Fibroblast of peridontal ligament (primary cell): ENCODE results near the gene CCNE1.
"Not testable (repeated sequence)": the region's sequence is repeated elsewhere in the genome, so short reads cannot be mapped to it uniquely, and the experiment has no call there.

Source experiments
- DNase-seq: peaks from one replicate; pipeline ENCODE4 v3.0.0-alpha.2; 2010; ENCODE audit errors: extremely low read depth

CCNE1 gene

DNA sequence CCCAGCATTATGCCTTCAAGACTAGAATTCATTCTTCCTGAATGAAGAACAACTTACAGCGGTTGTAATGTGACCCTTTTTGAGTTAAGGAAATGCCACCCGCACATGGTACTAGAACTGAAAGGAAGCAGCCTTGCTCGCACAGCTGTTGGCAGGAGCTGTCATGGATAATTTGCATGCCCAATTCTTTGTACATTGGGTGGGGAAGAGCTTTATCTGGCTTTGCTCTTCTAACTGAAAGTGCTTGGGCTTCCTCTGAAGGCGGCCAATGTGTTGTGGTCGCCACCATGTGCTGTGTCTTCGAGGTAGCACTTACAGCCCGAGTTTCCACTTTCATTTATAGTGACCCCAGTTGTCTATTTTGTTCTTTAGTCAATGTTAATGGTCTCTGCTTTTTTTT, 3.4 kb downstream of the CCNE1 start:
- DNase-seq, result no peak

DNA sequence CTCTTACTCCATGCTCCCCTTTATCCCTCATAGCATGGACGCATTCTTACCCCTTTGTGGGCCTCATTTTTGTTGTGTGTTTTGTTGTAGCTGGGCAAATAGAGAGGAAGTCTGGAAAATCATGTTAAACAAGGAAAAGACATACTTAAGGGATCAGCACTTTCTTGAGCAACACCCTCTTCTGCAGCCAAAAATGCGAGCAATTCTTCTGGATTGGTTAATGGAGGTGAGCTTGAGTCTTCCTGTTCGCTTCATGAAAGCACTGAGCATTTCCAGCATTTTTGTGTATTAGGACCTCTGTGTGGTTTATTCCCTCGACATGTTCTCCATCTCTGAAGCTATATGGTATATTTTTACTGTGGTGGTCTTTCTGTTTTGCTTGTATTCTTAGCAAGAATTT, 5.5 kb downstream of the CCNE1 start:
- no peak for DNase-seq

DNA sequence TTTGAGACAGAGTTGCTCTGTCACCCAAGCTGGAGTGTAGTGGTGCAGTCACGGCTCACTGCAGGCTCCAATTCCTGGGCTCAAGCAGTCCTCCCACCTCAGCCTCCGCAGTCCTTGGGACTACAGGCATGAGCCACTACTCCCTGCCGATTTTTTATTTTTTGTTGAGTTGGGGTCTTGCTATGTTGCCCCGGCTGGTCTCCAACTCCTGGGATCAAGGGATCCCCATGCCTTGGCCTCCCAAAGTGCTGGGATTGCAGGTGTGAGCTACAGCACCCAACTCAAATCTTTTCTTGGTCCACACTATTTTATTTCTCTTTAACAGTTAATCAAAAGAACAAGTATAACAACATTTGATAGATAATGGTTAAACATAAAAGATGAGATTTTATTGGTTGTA, 7.5 kb downstream of the CCNE1 start:
- DNase-seq, result no peak

DNA sequence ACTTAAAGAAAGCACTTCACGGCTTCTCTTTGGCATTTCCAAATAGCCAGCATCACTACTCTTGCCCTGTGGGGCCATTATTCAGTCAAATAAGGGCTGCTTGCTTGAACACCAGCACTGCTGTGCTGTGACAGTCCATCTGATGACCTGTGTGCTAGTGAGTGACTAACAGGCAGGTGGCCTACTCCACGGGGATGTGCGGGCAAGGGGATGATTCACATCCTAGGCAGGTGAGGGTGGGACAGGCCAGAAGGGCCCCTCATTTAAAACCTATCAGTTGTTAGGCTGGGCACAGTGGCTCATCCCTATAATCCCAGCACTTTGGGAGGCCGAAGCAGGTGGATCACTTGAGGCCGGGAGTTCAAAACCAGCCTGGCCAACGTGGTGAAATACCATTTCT, 8.2 kb downstream of the CCNE1 start:
- DNase-seq, result no peak

DNA sequence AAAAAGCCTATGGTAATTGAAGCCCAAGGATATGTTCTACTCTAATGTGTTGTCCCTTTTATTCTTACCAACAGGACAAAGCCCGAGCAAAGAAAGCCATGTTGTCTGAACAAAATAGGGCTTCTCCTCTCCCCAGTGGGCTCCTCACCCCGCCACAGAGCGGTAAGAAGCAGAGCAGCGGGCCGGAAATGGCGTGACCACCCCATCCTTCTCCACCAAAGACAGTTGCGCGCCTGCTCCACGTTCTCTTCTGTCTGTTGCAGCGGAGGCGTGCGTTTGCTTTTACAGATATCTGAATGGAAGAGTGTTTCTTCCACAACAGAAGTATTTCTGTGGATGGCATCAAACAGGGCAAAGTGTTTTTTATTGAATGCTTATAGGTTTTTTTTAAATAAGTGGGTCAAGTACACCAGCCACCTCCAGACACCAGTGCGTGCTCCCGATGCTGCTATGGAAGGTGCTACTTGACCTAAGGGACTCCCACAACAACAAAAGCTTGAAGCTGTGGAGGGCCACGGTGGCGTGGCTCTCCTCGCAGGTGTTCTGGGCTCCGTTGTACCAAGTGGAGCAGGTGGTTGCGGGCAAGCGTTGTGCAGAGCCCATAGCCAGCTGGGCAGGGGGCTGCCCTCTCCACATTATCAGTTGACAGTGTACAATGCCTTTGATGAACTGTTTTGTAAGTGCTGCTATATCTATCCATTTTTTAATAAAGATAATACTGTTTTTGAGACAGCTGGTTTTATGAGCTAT, 12.0 kb downstream of the CCNE1 start:
- no peak for DNase-seq

DNA sequence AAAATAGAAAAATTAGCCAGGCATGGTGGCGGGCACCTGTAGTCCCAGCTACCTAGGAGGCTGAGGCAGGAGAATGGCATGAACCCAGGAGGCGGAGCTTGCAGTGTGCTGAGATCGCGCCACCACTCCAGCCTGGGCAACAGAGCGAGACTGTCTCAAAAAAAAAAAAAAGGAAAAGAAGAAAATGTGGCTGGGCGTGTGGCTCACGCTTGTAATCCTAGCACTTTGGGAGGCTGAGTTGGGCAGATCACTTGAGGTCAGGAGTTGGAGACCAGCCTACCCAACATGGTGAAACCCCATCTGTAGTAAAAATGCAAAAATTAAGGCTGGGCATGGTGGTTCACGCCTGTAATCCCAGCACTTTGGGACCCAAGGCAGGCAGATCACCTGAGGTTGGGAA, 13.5 kb downstream of the CCNE1 start:
- DNase-seq, result not testable (repeated sequence)

DNA sequence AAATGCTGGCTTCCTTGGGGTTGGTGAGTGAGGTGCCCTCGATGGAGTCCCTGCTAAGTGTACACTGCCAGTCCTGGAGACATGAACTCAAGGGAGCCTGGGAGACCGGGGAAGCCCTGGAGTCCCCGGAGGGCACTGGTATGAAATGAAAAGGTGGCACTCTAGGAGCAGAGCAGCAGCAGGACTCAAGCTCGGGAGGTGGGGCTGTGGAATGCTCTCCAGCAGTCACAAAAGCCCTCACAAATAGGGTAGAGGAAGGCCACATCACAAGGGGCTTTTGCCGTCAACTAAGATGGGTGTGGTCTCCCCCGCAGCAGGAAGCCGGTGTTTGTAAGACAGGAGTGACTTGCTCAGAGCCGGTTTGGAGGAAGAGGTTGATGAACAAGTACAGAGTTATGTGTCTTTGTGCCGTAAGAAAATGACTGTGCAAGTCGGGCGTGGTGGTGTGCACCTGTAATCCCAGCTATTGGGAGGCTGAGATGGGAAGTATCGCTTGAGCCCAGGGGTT, 19.3 kb downstream of the CCNE1 start:
- no peak for DNase-seq

DNA sequence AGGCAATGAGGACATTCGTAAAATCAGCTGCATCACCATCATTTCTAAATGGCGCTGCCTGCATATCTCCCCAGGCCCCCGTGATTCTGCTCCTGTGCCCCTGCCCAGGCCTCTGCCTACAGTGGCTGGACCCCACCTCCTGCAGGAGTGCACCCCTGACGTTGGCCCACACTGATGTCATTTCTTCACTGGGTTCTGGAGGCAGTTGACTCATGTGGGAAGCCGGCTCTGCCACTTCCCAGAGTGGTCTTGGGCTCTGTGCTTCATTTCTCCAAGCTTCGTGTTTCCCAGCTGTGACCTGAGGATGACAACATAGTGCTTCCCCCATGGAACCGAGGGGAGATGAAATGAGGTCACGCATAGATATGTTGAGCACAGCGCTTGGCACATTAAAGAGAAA, 19.9 kb downstream of the CCNE1 start:
- no peak for DNase-seq

DNA sequence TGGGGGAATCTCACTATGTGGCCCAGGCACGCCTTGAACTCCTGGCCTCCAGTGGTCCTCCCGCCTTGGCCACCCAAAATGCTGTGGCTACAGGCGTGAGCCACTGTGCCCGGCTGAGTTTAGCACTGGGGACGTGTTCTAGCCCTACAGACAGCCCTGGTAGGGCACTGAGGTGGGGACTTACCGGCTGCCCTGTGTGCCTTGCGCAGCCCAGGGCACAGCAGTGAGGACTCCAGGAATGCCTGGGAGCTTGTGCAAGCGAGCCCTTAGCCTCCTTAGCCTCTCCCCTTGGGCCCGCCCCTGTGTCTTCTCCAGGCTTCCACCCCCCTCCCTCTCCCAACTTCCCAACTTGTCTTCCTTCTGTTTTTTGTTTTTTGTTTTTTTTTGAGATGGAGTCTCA, 21.0 kb downstream of the CCNE1 start:
- DNase-seq, result no peak

DNA sequence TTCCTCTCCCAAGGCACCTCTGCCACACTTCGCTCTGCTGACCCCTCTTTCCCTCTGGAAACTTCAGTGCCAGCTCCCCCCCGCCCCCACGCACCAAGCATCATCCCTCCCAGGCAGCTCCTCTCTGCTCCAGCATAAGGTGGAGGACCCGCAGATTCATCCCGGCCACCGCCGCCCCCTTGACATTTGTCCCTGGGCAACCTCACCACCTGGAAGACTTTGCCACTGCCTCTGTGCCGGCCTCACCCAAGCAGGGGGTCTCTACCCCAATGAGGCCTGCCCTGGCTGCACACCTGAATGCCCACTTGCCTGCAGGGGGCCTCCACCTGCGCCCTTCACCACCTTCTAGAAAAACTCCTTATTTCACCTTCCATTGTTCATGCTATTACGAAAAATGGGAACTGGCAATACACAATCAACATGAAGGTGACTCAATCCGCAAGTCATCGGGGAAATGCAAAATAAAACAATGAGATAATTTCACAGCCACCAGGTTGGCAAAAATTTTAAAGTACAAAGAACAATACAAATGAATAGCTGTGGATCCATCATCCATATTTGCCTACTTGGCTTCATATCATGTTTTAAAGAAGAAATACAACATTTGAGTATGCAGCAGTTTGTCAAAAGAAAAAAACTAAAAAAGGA, 21.9 kb downstream of the CCNE1 start:
- no peak for DNase-seq

DNA sequence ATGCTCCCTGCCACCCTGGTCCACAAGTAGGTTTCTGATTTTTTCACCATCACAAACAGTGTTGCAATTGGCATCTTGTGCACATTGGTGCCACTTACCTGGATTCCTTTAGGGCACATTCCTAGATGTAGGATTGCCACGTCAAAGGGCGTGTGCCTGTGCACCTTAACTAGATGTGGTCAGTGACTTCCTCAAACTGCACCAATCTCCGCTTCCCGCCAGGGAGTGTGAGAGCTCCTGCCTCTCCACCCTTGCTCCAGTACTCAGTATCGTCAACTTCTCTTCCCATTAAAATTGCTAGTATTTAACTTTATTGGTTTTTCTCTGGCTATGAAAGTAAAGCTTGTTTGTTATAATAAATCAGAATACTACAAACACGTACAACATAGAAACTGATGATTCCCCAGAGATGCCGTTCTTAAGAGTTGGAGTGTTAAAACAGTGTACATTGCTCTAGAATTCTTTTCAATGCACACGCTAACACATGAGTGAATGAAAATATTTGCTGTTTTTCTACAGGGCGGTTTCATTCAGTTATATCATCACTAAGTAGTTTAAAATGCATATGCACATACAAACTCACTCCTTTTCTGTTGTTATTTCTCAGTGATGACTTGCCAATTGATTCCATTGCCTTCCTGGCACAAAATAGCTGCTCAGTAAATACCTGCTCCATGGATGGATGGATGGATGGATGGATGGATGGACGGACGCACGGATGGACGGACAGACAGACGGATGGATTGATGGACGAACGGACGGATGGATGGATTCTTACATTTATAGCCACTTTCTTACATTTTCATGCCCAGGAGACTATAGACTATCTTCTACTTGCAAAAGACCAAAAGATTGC, 23.4 kb downstream of the CCNE1 start:
- DNase-seq, result no peak

DNA sequence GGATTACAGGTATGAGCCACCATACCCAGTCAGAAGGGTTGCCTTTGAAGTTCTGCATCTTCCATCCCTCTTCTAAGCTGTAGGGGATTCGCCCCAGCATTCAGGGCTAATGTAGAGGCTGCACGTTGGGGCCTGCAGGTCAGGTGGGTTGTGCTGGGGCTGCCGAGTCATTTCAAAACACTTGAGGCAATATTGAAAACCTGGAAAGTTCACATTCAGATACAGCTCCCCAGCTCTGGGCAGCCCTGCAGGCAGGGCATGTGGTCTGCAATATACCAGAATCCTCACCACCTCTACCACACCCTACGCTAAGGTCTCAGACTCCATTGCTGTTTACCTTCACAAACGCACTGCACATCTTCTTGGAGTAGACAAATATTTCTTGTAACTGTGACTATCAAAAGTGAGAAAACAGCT, 24.6 kb downstream of the CCNE1 start:
- DNase-seq, result no peak

DNA sequence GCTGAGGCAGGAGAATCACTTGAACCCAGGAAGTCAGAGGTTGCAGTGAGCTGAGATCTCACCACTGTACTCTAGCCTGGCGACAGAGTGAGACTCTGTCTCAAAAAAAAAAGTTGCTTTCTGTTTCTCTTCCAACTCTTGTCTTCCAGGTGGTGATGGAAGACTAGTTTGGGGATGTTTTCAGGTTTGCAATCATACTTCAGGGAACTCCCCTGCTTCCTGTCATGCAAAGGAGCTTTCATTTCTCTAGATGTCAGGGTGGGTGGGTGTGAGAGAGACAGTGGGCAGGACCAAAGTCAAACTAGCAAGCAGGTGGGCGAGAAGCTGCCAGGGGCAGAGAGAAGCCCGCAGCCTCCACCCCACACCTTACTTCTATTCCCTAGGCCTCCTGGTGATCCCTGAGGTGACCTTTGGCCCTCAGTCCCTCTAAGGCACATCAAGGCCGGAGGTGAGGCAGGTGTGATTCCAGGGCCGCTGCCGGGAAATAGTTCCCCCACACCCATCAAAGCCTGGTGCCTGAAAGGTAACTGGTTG, 25.7 kb downstream of the CCNE1 start:
- no peak for DNase-seq

DNA sequence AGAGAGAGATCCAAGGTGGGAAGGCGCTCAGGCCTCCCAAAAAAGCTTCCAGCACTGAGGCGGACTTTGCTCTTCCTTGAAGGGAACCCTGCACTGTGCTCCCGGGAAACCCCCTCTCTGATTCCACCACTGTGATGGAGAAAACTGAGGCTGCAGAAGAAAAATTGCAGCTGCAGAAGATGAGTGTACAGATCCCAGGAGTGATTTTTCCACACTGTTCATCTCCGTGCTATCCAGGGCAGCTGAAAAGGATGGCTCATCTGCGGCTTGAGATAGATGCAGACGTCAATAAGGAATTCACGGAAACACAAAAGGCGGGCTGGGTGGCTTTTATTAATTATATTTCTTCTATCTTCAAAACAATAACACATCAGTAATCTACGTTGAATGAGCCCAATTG, 26.2 kb downstream of the CCNE1 start:
- DNase-seq, result no peak

DNA sequence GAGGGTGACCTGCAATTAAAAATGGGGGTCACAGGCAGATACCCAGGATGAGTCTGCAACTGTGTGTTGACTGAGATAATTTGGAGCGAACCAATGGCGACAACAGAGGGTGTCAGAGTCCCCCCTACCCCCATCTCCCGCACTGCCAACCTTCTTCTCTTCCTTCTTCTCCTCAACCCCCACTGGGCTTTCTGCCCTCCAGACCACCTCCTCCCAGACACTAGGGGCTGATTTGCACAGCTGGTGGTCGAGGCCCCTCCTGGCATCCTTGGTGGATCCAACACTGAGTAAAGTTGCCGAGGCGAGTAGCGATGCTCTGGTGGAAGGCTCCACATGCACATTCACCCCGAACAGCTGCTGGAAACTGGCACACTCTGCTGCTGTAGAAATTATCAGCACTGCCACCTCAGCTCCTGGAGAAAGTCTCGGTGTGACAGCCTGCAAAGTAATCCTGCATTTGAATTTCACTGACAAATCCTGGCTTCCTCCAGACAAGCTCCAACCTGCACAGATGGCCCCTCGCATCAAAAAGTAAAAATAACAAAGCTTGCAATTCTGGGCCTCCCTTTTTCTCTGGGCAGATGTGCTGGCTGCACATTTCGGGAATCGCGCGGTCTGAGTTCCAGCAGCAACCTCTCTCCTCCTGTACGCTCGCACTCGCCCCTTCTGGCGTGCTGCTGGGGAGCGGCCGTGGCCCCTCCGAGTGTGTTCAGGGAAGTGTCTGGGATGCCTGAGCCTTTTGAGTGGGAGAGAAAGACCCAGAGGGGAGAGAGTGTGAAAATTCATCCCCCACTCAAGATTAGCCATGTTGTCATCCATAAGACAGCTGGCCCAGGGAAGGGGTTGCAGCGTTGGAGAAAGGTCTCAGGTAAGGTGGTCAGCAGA, 28.5 kb downstream of the CCNE1 start:
- DNase-seq, result no peak

DNA sequence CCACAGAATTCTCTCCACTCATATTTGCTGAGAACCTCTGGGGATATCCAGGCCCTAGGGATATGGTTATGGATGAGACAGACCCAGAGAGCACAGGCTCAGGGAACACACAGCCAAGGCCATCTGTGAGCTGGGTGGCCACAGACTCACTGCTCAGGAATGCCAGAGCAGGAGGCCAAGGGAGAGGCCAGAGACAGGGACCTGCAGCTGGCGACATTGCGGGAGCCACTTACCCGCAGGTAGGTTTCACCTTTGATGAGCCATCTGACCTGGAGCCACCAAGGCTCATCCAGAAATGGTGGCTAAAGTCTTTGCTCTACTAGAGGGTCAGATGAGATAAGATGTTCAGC, 29.4 kb downstream of the CCNE1 start:
- DNase-seq, result no peak

DNA sequence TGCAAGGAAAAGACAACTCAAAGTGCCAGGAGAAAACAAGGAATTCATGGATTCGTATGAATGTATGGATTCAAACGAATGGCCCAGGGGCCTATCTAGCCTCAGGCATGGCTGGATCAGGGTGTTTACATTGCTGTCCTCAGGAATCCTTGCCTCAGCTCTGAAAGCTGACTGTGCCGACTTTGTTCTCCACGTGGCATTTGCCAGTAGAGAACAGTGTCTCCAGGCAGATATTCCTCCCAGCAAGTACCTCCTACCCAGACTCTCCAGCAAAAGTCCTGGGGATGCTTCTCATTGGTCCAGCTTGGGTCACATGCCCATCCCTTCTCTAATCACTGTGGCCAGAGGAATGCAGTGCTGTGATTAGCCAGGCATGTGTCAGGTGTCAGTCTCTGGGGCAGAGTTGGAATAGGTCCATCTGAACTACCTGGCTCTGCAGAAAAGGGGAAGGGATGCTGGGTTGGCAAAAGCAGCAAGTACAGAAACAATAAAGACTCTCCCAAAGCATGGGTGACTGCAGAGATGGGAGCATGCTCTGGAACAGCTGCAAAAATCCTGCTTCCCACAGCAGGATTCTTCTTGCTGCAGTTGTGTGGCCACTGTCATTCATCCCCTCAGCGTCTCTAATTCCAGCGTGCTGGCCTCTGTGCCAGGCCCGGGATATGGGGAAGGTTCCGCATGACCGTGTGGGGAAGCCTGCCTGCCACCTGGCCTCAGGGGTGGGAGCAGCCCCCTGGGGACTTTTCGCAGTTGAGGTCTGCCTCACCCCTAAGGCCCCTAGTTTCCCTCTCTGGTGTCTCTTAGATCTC, 30.0 kb downstream of the CCNE1 start:
- no peak for DNase-seq

DNA sequence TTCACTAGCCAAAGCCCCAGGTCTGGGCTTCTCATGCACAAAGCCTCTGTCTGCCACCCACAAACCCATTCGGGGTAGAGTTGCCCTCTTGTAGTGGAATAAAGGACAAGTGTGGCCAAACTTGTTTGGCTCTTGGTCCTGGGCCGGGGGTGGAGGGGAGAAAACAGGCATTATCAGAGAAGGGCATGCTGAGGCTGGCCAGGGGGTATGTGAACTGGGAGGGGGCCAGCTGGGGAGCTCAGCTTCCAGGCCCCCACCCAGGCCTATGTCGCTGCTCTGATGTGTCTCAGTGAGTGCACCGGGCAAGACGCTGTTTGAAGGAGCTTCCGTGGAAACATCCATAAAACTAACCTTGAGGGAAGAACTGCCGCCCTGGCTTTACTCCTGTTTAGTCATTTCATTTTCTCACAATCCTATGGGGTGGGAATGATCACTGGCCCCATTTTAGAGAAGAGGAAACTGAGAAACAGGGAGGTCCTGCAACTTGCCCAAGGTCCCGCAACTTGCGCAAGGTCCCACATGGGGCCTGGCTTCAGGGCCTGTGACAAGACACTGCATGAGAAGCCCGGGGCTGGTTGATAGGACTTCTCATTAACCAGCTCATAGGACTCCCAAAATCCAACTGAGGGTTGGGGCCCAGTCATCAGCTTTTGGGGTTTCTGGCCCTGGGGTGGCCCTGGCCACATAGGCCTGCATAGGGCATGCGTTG, 30.8 kb downstream of the CCNE1 start:
- DNase-seq, result no peak

DNA sequence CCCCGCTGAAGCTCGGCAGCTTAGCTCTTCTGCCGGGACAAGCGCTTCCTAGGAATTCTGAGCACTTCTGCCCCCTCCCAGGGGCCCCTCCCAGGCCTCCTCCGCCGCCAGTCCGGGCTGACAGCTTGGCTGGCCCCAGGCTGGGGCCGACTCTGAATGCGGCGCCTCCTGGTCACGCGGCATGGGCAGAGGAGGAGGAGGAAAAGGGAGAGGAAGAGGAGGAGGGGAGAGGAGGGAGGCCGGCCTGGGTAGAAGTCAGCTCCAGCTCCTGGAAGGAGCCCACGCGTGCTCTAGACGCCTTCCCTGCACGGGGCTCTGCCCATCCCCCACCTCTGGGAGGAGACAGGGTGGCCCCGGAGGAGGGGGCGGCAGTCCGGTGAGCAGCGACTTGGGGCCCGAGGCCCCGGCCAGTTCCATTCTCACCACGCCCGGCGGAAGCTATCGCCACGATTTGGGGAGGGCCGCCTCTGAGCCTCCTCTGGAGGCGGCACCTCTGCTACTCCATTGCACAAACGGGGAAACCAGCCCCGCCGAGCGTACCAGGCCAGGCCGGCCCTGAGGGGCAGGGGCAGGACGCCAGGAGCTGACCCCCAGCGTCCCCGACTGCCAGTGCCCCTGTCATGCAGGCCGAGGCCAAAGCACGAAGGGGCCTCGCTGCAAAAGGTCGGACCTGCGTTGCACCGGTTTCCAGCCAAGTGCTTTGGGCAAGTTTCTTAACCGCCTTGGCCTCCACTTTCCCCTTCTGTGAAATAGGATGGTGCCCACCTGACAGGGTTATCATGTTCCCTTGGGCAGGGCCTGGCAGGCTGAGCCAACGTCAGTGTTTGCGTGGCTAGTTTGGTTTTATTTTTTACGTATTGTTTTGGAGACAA, 31.6 kb downstream of the CCNE1 start:
- DNase-seq, result no peak
